ENCODE data around the gene LASP1NB.

Gene LASP1NB

DNA sequence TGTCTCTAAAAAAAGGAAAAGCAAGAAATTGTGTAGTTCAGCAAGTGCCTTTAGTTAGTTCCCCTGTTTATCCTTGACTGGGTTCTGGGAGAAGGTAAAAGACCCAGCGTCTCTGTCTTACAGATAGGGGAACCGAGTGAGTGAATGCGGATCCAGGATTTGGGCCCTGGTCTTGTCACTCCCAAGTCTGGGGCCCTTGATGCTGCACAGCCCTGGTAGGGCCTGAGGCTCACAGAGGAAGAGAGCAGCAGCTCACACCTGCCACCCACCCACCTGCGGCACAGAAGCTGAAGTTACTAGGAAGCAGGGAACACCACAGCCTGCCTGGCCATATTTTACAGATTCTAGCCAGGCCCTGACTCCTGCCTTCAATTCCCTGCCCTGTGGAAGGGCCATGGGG, 33.3 kb upstream of the LASP1NB start:
- Histone ChIP-seq H3K27me3 (ENCODE audit: control insufficient read depth, insufficient read depth, low read length) (no peaks in the 10 kb centered on the region), H3K4me3 (ENCODE audit: low read depth, low read length) (no peak overlapping the region), H3K36me3 (ENCODE audit: control insufficient read depth, insufficient read depth, low read length) (peaks cover 68% of the 10 kb centered on the region)
- TF ChIP-seq, protein P1, sequence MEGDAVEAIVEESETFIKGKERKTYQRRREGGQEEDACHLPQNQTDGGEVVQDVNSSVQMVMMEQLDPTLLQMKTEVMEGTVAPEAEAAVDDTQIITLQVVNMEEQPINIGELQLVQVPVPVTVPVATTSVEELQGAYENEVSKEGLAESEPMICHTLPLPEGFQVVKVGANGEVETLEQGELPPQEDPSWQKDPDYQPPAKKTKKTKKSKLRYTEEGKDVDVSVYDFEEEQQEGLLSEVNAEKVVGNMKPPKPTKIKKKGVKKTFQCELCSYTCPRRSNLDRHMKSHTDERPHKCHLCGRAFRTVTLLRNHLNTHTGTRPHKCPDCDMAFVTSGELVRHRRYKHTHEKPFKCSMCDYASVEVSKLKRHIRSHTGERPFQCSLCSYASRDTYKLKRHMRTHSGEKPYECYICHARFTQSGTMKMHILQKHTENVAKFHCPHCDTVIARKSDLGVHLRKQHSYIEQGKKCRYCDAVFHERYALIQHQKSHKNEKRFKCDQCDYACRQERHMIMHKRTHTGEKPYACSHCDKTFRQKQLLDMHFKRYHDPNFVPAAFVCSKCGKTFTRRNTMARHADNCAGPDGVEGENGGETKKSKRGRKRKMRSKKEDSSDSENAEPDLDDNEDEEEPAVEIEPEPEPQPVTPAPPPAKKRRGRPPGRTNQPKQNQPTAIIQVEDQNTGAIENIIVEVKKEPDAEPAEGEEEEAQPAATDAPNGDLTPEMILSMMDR (IDR thresholded peaks at IDR 0.05; ENCODE audit: insufficient read depth, low read depth, low read length): no peak
- ChIA-PET CTCF (no interaction called here), POLR2A (no interaction called here)
- DNase-seq (ENCODE audit: low read depth): no peak

DNA sequence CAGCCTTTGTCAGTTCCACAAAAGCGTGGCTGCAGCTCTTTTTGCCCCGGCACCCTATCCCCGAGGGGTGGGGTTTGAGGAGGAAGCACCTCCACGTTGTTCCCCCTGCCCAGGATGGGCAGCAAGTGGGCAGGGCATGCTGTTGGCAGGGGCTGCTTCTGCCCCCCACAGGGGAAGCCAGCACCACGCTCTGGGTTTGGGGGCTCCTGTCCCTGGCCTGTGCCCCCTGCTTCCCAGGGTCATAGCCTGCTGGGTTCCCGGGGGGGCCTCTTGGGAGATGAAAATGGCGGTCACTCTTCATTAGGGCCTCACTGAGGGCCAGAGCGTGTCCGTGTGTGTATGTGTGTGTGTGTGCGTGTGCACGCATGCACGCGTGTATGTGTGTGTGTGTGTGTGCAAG, 32.8 kb upstream of the LASP1NB start:
- CTCF ChIA-PET: no interaction called here
- H3K4me3 ChIP-seq (ENCODE audit: low read depth, low read length): no peak overlapping the region
- DNase-seq (ENCODE audit: low read depth): no peak
- peaks cover 70% of the 10 kb centered on the region for H3K36me3 ChIP-seq (ENCODE audit: control insufficient read depth, insufficient read depth, low read length)
- TF ChIP-seq, protein P1 (IDR thresholded peaks at IDR 0.05; ENCODE audit: insufficient read depth, low read depth, low read length): no peak
- POLR2A ChIA-PET: no interaction called here
- no peaks in the 10 kb centered on the region for H3K27me3 ChIP-seq (ENCODE audit: control insufficient read depth, insufficient read depth, low read length)

DNA sequence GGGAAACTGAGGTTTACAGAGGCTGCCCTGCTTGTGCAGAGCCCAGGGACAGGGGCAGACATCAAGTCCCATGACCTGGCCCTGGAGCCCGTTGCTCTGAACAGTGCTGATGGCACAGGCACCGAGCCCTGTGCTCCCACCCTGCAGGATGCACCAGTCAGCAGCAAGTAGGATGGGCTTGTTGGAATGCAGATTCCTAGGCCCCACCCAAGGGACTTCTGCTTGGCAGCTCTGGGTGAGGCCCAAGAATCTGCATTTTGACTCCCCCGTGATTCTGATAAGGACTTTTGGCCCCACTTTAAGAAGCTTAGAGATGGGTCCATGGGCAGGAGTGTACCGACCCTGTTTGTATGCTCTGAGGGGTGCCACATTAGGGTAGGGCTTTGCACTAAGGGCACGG, 32.3 kb upstream of the LASP1NB start:
- no peak for DNase-seq (ENCODE audit: low read depth)
- POLR2A ChIA-PET: no interaction called here
- TF ChIP-seq, protein P1 (IDR thresholded peaks at IDR 0.05; ENCODE audit: insufficient read depth, low read depth, low read length): no peak
- peaks cover 69% of the 10 kb centered on the region for H3K36me3 ChIP-seq (ENCODE audit: control insufficient read depth, insufficient read depth, low read length)
- CTCF ChIA-PET: no interaction called here
- H3K27me3 ChIP-seq (ENCODE audit: control insufficient read depth, insufficient read depth, low read length): no peaks in the 10 kb centered on the region
- H3K4me3 ChIP-seq (ENCODE audit: low read depth, low read length): no peak overlapping the region

DNA sequence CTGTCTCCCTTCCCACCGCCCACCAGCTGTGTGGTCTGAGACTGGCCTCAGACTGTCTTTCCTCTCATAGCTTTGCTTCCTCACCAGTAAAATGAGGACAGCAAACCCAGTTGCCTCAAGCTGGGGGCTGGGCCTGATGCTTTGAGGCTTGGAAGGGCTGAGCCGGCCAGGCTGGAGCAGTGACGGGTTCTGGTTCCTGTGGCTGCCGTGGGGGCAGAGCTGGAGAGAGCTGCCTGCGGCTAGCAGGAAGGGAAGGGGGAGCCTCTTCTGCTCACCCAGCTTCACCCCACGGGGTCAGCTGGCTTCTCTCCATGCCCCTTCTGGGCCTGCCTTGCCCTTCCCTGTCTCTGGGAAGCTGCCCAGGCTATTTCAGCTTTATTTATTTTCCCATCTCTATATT, 31.8 kb upstream of the LASP1NB start:
- CTCF ChIA-PET: interaction anchor here (0.6 kb wide), 1 partner anchor 260 kb away, joined by 3 read pairs; no protein-coding TSS in a partner anchor
- TF ChIP-seq, protein P1 (IDR thresholded peaks at IDR 0.05; ENCODE audit: insufficient read depth, low read depth, low read length): no peak
- no peak for DNase-seq (ENCODE audit: low read depth)
- POLR2A ChIA-PET: no interaction called here
- peaks cover 73% of the 10 kb centered on the region for H3K36me3 ChIP-seq (ENCODE audit: control insufficient read depth, insufficient read depth, low read length)
- H3K27me3 ChIP-seq (ENCODE audit: control insufficient read depth, insufficient read depth, low read length): no peaks in the 10 kb centered on the region
- H3K4me3 ChIP-seq (ENCODE audit: low read depth, low read length): no peak overlapping the region

- POLR2A ChIA-PET: no interaction called here
- Histone ChIP-seq H3K27me3 (ENCODE audit: control insufficient read depth, insufficient read depth, low read length) (no peaks in the 10 kb centered on the region), H3K4me3 (ENCODE audit: low read depth, low read length) (no peak overlapping the region), H3K36me3 (ENCODE audit: control insufficient read depth, insufficient read depth, low read length) (peaks cover 76% of the 10 kb centered on the region)
- TF ChIP-seq, protein P1 (IDR thresholded peaks at IDR 0.05; ENCODE audit: insufficient read depth, low read depth, low read length): no peak
- no peak for DNase-seq (ENCODE audit: low read depth)
- CTCF ChIA-PET: interaction anchor here (0.6 kb wide), 2 partner anchors 124 to 259 kb away, joined by 3 read pairs; no protein-coding TSS in a partner anchor
Observed at GRCh38 chr17:38894276-38894675, 31.1 kb upstream of the LASP1NB start.
